ENCODE results near the gene ASCC2.

The ASCC2 gene

DNA sequence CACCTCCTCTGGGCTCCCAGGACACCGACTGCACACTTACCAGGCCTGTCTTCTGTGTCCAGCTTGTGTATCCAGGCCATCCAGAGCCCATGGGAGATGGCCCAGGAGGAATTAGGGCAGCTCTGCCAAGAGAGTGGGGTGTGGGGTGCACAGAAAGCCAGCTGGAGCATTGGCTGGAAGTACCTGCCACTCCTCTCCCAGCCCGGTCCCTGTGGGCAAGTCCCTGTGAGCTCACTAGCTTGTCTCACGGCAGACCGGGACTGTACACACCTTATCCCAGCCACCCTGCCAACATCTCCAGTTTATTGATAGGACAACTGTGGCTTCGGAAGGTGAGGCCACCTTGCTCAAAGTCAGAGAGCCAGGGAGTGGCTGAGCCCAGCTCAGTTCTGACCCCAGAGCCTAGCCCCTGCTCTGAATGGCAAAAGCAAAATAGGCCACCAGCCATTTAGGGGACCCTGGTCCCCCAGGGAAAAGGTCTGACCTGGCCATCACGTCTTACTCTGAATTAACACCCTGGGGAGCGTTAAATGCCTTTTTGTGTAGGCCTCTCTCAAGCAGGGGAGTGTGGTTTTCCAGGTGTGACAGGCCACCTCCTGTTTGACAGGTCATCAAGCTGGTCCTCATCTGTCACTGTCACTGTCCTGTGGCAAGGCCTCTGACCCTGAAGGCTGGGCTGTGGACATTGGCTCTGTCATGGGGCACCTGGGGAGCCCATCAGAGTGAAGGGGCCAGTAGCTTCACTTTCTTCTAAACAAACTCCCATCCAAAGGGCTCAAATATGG is 55.8 kb downstream of the ASCC2 start:
- H3K4me3 ChIP-seq (replicated peaks; ENCODE audit: low read depth, low read length): no peak overlapping the region
- peak; percentile 28 for DNase-seq (ENCODE audit: low read depth)
- TF ChIP-seq, protein P1, sequence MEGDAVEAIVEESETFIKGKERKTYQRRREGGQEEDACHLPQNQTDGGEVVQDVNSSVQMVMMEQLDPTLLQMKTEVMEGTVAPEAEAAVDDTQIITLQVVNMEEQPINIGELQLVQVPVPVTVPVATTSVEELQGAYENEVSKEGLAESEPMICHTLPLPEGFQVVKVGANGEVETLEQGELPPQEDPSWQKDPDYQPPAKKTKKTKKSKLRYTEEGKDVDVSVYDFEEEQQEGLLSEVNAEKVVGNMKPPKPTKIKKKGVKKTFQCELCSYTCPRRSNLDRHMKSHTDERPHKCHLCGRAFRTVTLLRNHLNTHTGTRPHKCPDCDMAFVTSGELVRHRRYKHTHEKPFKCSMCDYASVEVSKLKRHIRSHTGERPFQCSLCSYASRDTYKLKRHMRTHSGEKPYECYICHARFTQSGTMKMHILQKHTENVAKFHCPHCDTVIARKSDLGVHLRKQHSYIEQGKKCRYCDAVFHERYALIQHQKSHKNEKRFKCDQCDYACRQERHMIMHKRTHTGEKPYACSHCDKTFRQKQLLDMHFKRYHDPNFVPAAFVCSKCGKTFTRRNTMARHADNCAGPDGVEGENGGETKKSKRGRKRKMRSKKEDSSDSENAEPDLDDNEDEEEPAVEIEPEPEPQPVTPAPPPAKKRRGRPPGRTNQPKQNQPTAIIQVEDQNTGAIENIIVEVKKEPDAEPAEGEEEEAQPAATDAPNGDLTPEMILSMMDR (IDR thresholded peaks at IDR 0.05; ENCODE audit: low read length, missing control alignments): no peak

DNA sequence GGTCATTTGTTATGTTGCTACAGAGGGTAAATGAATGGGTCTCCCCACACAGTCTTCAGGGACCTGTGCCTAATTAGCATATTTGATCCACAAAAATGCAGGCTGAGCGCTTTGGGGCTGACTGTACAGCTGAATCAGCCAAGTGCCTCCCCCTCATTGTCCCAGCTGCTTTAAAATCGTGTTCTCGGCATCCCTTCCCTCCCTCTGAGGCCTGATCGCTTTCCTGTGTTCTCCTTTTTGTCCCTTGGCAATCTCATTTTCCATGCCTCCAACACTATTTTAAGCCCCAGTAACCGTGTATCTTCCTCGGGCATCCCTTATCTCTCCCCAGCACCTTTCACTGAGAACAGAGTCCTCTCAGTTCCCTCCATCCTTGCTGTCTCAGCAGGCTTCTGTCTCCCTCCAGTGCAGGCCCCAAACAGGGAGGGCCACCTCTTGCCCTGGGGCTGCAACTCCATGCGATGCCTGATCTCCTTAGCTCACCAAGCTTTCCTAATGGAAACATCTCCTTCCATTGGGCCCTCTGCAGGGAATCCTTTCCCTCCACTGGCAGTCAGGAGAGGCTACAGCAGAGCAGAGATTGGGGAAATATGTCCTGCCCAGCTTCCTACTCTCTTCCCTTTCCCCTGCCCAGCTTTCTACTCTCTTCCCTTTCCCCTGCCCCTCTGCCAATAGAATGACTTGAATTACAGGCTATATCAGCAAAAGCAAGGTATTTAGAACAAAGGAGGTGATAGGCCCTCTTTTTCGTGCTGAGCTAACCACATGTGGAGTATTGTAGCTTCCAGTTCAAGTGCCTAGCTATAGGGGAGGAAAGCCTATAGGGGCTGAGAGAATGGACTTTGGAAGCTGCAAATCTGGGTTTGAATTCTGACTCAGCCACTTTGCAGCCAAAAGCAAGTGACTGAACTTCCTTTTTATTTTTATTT is 57.1 kb downstream of the ASCC2 start:
- TF ChIP-seq, protein P1 (IDR thresholded peaks at IDR 0.05; ENCODE audit: low read length, missing control alignments): no peak
- H3K4me3 ChIP-seq (replicated peaks; ENCODE audit: low read depth, low read length): no peak overlapping the region
- DNase-seq (ENCODE audit: low read depth): peak; percentile 82

DNA sequence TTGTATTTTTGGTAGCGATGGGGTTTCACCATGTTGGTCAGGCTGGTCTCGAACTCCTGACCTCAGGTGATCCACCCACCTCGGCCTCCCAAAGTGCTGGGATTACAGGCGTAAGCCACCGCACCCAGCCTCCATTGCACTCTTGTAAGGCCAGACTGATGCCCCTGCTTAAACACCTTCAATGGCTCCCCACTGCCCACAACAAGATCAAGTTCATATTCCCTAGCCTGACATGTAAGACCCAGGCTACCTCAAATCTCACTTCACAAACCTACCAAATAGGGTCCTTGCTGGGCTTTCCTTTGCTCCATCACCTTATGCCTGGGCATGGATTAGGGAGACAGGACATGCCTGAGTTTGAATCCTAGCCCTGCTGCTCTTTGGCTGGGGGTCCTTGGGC is 57.9 kb downstream of the ASCC2 start:
- no peak overlapping the region for H3K4me3 ChIP-seq (replicated peaks; ENCODE audit: low read depth, low read length)
- DNase-seq (ENCODE audit: low read depth): no peak
- TF ChIP-seq, protein P1 (IDR thresholded peaks at IDR 0.05; ENCODE audit: low read length, missing control alignments): no peak

DNA sequence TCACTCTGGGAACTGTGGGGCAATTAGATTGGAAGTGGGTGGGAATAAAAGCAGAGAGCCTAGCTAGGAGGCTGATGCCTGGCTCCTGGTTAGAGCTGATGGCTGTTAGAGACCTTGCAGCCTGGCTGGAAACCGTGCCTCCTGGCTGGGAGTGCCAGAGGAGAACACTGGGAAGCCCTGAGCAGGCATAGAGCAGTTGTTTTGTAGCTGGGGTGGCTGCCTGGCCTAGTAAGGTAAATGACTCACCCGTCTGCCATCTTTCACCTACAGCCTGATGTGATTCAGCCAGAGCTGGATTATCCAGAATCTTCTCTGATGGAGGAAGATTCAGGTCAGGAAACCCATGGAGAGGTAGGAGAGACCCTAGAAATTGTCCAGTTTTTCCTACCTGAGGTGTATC is 64.8 kb downstream of the ASCC2 start:
- TF ChIP-seq, protein P1 (IDR thresholded peaks at IDR 0.05; ENCODE audit: low read length, missing control alignments): no peak
- no peak for DNase-seq (ENCODE audit: low read depth)
- H3K4me3 ChIP-seq (replicated peaks; ENCODE audit: low read depth, low read length): no peak overlapping the region

DNA sequence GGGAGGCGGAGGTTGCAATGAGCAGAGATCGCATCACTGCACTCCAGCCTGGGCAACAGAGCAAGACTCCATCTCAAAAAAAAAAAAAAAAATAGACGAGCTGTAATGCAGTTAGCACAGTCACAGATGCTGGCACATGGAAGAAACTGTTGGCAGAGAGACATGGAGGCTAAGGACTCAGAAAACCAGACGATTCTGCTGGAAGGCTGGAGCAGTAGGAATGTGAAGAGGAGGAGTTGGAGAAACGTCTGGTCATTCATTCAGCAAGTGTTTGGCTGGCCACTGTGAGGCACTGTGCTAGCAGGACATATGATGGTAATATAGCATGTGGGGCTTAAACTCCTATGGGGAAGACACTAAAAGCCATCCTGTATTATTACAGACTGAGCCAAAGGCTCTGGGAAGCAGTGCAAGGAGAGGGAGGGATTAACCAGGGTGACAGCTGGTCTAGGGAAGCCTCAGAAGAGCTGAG is 65.9 kb downstream of the ASCC2 start:
- DNase-seq (ENCODE audit: low read depth): peak; percentile 76
- no peak overlapping the region for H3K4me3 ChIP-seq (replicated peaks; ENCODE audit: low read depth, low read length)
- TF ChIP-seq, protein P1 (IDR thresholded peaks at IDR 0.05; ENCODE audit: low read length, missing control alignments): peak; percentile 72

DNA sequence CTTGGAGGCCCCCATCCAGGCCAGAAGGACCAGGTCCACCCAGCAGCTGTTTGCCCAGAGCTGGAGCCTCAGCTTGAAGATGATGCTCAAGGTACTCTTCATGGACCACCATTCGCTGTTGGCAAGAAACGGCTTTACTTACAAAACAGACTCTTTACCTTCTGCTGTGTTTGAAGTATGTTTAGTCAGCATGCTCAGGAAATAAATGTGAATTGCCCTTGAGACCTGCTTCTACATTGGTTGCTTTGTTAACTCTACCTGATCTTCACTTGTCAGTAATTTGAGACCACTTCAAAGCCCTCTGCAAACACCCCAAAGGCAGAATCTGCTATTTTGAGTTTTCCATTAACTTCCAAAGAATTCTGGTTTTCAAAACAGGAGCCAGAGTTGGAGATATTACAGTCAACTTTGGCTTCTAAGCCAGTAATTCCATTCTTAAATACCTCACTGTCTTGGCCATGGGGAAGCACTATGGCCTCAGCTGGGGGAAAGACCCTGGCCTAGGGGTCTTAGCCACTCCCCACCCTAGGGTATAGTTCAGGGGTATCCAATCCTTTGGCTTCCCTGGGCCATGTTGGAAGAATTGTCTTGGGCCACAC is 68.3 kb downstream of the ASCC2 start:
- no peak for DNase-seq (ENCODE audit: low read depth)
- H3K4me3 ChIP-seq (replicated peaks; ENCODE audit: low read depth, low read length): no peak overlapping the region
- TF ChIP-seq, protein P1 (IDR thresholded peaks at IDR 0.05; ENCODE audit: low read length, missing control alignments): no peak

Data from fibroblast of pulmonary artery (primary cell).